GM18861 (cell line): ENCODE data around the gene CLCN6.

Experiments
- ATAC-seq: cut with Tn5 transposase; IDR thresholded peaks from one replicate; pipeline ENCODE4 v1.9.1; 2021; ENCODE audit not compliant: unreplicated experiment

Gene CLCN6, protein sequence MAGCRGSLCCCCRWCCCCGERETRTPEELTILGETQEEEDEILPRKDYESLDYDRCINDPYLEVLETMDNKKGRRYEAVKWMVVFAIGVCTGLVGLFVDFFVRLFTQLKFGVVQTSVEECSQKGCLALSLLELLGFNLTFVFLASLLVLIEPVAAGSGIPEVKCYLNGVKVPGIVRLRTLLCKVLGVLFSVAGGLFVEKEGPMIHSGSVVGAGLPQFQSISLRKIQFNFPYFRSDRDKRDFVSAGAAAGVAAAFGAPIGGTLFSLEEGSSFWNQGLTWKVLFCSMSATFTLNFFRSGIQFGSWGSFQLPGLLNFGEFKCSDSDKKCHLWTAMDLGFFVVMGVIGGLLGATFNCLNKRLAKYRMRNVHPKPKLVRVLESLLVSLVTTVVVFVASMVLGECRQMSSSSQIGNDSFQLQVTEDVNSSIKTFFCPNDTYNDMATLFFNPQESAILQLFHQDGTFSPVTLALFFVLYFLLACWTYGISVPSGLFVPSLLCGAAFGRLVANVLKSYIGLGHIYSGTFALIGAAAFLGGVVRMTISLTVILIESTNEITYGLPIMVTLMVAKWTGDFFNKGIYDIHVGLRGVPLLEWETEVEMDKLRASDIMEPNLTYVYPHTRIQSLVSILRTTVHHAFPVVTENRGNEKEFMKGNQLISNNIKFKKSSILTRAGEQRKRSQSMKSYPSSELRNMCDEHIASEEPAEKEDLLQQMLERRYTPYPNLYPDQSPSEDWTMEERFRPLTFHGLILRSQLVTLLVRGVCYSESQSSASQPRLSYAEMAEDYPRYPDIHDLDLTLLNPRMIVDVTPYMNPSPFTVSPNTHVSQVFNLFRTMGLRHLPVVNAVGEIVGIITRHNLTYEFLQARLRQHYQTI

DNA sequence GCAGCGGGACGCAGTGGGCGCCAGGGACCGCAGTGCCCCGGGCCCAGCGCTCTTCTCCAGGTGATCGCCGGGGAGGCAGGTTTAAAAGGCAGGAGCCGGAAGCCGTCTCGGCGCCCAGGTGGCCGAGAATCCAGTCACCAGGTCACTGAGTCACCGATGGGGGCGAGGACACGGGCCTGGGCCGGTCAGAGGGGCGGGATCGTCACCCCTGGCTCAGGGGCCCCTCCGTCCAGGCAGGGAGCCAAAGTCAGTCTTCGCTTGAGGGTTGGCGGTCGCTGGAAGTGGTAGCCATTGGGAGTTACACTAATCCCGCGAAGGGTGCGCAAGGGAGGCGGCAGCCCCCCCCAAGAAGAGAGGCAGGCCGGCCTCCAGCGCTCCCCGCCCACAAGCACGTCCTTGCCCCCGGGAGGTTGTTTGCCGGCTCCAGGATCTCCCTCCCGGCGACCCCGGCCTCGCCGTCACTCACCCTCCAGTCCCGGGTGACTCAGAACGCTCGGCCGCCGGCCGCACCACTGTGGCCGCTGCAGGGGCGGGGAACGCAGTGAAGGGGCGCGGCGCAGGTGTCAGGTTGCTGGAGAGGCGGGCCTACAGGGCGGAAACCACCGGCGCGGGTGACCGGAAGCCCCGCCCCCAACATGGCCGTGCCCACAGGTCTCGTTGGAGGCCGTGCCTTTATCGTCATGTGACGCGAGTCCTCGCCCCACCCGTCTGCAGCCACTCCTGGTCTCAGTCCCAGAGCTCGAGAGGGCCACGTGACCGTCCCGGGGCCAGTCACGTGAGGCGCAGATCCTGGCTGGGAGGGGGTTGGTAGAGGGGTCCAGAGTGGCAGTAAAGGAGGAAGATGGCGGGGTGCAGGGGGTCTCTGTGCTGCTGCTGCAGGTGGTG, at the start of gene CLCN6, which contains the start of gene MTHFR:
CLCN6 (plus strand) TSS at position 770 of the 885 bp plus-strand sequence; CDS start at position 842, 72 bp downstream.
MTHFR (minus strand) TSS at position 543 of the 885 bp plus-strand sequence. CDS start 2,848 bp downstream, outside the sequence.
- ATAC-seq = peak; percentile 70

- no peak for ATAC-seq
These were observed 48.9 kb upstream of the CLCN6 start for GRCh38 chr1:11757047-11757446.

DNA sequence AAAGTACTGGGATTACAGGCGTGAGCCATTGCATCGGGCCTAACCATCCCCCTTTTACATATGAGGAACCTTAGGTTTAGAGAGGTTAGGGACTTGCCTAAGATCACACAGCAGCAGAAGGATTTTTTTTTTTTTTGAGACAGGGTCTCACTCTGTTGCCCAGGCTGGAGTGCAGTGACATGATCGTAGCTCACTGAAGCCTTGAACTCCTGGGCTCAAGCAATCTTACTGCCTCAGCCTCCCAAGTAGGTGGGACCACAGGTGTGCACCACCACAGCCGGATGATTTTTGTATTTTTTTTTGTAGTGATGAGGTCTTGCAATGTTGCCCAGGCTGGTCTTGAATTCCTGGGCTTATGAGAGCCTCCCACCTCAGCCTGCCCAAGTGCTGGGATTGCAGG, 46.2 kb upstream of the CLCN6 start:
- no peak for ATAC-seq

DNA sequence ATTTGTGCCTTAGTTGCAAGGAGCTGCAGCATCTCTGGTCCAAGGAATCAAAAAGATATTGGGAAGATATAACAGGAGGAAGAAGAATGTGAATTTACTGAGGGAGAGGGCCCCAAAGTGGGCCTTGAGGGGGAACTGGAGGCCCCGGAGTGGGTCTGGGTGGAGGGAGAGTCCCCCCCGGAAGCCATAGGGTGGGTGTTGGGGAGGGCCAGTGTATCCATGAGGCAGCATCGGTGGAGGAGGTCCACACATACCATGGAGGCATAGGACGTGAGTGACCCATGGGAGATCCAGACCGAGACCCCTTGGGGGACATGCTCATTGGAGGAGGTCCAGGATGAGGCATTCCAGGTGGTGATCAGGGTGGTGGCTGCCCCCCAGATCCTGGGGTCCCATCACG, 44.7 kb upstream of the CLCN6 start:
- no peak for ATAC-seq

DNA sequence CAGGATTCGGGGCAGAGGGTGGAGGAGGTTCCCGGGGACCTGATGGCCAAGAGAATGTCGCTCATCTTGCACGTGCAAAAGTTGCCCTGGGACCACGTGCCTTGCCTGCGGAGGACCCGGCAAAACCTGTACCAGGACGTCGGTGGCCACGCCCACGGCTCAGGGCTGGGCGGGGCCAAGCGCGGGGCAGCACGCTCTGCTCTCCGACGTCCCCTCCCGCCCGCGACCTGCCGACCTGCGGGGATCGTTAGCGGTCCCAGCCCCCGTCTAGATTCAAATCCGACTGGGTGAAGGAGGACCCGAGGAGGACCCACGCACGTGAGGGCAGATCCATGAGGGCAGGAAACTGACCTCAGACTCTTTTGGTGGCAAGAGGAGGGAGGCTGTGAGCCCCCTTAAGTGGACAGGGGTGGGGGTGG, 44.0 kb upstream of the CLCN6 start, which contains the start of gene C1orf167:
C1orf167 (plus strand) TSS at position 206 of the 419 bp plus-strand sequence. CDS start 2,208 bp downstream, outside the sequence.
- no peak for ATAC-seq

- ATAC-seq = no peak
These were observed 41.9 kb upstream of the CLCN6 start for GRCh38 chr1:11764115-11764514.

DNA sequence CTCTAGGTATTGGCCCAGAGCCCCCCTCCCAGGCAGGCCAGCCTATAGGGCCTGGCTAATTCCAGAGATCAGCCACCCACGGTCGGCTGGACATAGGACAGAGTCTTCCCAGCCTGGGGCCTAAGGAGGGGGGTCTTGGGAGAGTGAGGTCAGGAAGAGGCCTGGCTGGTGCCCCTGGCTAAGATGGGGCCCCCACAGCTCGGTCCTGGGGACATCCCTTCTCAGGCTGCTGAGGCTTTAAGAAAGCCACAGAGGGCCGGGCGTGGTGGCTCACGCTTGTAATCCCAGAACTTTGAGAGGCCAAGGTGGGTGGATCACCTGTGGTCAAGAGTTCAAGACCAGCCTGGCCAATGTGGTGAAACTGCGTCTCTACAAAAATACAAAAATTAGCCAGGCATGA, 41.5 kb upstream of the CLCN6 start:
- ATAC-seq = no peak

DNA sequence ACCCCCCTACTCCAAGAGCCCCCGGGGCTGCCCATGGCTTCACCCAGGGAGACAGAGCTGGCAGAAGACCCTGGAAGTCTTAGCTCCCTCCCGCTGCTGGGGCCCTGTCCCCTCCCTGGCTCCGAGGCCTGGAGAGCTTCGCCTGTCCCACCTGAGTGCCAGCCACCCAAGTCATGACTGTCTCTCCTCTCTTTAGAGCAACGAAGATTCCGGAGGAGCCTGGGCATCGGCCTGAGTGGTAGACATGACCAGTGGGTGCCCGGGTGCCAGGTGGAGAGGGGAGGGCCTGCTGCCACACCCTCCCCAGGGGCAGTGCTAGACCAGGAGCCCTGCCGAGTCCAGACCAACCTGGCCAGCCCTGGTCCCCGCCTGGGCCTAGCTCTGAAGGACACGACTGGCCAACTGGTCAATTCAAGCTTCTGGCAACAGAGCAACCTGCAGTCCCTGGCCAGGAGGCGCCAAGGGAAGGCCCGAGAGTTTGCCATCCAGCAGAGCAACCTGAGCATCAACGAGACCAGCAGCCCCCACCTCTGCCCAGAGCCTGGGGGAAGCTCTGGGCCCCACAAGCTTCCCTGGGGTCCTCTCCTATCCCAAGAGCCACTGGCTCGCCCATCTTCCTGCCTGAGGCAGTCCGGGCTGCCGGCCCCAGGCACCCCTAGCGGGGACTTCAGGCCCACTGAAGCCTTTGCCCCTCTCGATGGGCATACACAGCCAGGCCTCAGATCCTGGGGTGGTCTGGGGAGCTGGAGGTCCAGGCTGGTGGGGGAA, 40.1 kb upstream of the CLCN6 start:
- no peak for ATAC-seq

GRCh38 chr1:11766429-11766776, 39.6 kb upstream of the CLCN6 start:
- ATAC-seq = no peak

DNA sequence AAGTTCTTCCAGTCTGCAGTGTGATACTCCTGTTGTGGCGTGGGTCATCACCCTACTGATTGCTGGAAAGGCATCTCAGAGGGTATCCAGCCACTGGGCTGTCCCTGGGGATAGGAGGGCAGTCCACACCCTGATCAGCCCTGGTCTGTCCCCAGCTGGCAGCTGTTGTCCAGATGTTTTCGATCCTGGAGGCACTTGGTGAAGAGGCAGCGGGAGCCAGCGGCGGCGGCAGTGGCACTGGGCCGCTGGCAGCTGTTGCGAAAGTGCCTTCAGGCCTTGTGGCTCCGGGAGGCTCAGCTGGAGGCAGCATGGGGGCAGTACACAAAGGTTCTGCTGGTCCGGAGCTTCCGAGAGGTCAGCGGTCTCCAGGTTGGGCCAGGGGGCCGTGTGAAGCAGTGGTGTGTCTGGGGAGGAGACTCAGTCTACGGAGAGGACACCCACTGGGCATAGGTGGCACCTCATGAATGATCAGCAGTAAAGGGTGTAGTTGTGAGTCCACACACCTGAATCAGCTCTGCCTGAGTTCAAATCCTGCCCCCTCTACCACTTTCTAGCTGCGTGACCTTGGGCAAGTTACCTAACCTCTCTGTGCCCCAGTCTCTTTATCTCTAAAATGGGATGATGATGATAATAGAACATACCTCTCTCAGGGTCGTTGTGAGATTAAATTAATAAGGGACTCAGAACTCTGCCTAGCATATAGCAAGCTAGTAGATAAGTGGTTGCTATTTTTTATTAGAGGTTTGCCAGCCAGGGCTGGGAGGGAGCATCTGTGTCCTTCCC, 37.9 kb upstream of the CLCN6 start:
- ATAC-seq = no peak

GRCh38 chr1:11768821-11769220, 37.2 kb upstream of the CLCN6 start:
- ATAC-seq = no peak

- no peak for ATAC-seq
These were observed 36.7 kb upstream of the CLCN6 start for GRCh38 chr1:11769274-11769673.

DNA sequence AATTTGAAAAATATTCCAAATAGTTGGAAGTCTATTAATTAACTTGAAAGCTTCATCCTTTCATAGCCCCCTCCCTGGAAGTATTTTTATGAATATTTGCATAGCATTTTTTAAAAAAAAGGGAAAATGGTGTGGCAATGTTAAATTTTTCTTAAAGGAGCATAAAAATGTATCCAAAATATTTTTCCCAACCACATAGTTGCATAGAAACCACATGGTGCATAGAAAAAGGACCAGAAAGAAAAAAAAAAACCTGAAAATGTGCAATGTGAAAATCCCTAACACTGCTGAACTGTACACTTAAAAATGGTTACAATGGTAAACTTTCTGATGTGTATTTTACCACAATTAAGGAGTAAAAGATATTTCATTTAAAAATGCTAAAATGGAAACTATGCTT, 36.0 kb upstream of the CLCN6 start:
- ATAC-seq = no peak

GRCh38 chr1:11771481-11772043, 34.4 kb upstream of the CLCN6 start:
- no peak for ATAC-seq

GRCh38 chr1:11772458-11772857, 33.5 kb upstream of the CLCN6 start:
- no peak for ATAC-seq

DNA sequence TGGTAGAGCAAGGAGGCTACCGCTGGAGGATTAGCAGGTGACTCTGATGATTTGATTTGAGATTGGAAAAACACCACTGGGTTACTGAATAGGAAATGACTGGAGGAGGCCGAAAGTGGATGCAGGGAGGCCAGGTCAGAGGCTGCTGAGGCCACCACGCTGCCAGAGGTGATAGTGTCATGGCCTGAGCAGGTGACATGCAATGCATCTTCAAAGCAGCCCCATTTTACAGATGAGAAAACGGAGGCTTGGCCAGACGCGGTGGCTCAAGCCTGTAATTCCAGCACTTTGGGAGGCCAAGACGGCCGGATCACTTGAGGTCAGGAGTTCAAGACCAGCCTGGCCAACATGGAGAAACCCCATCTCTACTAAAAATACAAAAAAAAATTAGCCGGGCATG, 31.2 kb upstream of the CLCN6 start:
- ATAC-seq = no peak

DNA sequence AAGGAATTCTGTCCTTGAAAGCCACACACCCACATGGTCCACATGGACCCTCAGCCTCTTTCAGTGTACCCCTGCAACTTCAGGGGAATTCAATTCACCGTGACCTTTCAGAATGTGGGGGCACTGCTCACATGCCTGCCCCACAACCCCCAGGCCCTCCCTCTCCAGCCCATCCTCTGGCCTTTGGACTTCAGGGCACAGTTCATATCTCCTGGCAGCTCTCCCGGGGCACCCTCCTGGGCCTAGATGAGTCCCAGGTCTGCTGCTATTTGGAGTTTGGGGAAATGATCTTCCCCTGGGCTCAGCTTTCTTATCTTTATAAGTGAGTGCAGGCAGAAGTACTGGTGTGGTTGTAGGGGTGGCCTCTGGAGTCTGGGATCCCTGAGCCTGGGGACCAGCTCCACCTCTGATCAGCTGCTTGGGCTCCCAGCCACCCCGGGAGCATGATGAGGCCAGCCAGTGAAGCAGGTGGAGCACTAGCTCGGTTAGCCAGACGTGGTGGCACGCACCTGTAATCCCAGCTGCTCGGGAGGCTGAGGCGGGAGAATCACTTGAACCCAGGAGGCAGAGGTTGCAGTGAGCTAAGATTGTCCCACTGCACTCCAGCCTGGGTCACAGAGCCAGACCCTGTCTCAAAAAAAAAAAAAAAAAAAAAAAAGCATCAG, 28.2 kb upstream of the CLCN6 start:
- no peak for ATAC-seq

DNA sequence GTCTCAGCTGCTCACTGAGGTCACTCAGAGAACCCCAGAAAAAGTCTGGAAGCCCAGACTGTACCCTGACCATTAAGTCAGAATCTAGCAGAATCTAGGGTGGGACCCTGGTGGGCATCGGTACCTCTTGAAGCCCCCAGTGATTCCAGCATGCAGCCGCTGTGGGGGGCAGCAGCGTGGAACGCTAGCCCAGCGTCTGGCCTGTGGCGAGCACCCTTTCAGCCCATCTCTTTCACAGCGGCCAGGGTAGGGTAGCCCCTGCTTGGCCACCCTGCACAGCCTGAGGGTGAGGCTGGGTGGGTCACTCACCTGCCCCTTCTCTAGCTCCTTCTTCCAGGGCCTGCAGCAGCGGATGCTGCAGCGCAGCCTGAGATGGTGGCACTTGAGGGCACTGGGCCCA, 27.7 kb upstream of the CLCN6 start:
- ATAC-seq = no peak
